Mesenchymal stem cell (in vitro differentiated cells and primary cell): ENCODE measurements around the gene ALKAL2.

ENCODE experiments used
- DNase-seq: peaks from one replicate; pipeline ENCODE4 v3.0.0-alpha.2; 2013
- H2AFZ ChIP-seq: one replicate; pipeline ENCODE4 v1.6.1; 2013; ENCODE audit warnings: low read depth, mild to moderate bottlenecking, control low read depth, inconsistent platforms, low read length, moderate library complexity
- H2AK5ac ChIP-seq: 2 replicates; pipeline ENCODE4 v1.6.1; 2013; ENCODE audit warnings: low read length, moderate library complexity, mild to moderate bottlenecking, inconsistent platforms; ENCODE audit not compliant: severe bottlenecking
- H2BK120ac ChIP-seq: one replicate; pipeline ENCODE4 v1.6.1; 2013; ENCODE audit warnings: low read depth, mild to moderate bottlenecking, inconsistent platforms, low read length, moderate library complexity
- H2BK12ac ChIP-seq, 2 experiments: one replicate each; pipeline ENCODE4 v1.6.1; 2013; ENCODE audit warnings: inconsistent platforms in 2 of 2, low read length in 2 of 2, mild to moderate bottlenecking in 2 of 2, moderate library complexity in 2 of 2, control low read depth in 1 of 2
- H2BK15ac ChIP-seq: one replicate; pipeline ENCODE4 v1.6.1; 2013; ENCODE audit warnings: mild to moderate bottlenecking, low read depth, inconsistent platforms; ENCODE audit not compliant: poor library complexity, severe bottlenecking
- H2BK5ac ChIP-seq: 2 replicates; pipeline ENCODE4 v1.6.1; 2013; ENCODE audit warnings: low read depth, mild to moderate bottlenecking, low read length, control low read depth, inconsistent platforms; ENCODE audit not compliant: poor library complexity, severe bottlenecking
- H3K14ac ChIP-seq, 2 experiments: one replicate each; pipeline ENCODE4 v1.6.1; 2013; ENCODE audit warnings: inconsistent platforms in 2 of 2, low read length in 2 of 2, control low read depth in 1 of 2, mild to moderate bottlenecking in 1 of 2, moderate library complexity in 1 of 2
- H3K18ac ChIP-seq, 2 experiments: one replicate each; pipeline ENCODE4 v1.6.1; 2013; ENCODE audit warnings: inconsistent platforms in 2 of 2, low read length in 2 of 2, control low read depth in 1 of 2, low read depth in 1 of 2, mild to moderate bottlenecking in 1 of 2
- H3K23ac ChIP-seq, 2 experiments: one replicate each; pipeline ENCODE4 v1.6.1; 2013; ENCODE audit warnings: inconsistent platforms in 2 of 2, low read length in 2 of 2, mild to moderate bottlenecking in 2 of 2, moderate library complexity in 2 of 2, control low read depth in 1 of 2
- H3K27ac ChIP-seq: 2 replicates; pipeline ENCODE4 v1.5.1; 2013; ENCODE audit warnings: mild to moderate bottlenecking, moderate library complexity, low read length, control low read depth, inconsistent platforms; ENCODE audit not compliant: poor library complexity, severe bottlenecking
- H3K27me3 ChIP-seq, 2 experiments: 2 replicates each; pipeline versions ENCODE4 v1.6.1 to v1.7.0; 2013; ENCODE audit warnings: low read length in 2 of 2, mild to moderate bottlenecking in 2 of 2, moderate library complexity in 2 of 2, control low read depth in 1 of 2, inconsistent platforms in 1 of 2; ENCODE audit not compliant: control insufficient read depth in 1 of 2, insufficient read depth in 1 of 2
- H3K36me3 ChIP-seq, 2 experiments: 2 replicates each; pipeline versions ENCODE4 v1.6.1 to v1.7.0; 2013; ENCODE audit warnings: low read length in 2 of 2, control low read depth in 1 of 2, inconsistent platforms in 1 of 2, low read depth in 1 of 2, mild to moderate bottlenecking in 1 of 2; ENCODE audit not compliant: insufficient read depth in 2 of 2, control insufficient read depth in 1 of 2
- H3K4ac ChIP-seq, 2 experiments: one replicate each; pipeline ENCODE4 v1.6.1; 2013; ENCODE audit warnings: inconsistent platforms in 2 of 2, low read length in 2 of 2, mild to moderate bottlenecking in 2 of 2, moderate library complexity in 2 of 2, control low read depth in 1 of 2, low read depth in 1 of 2
- H3K4me1 ChIP-seq: 2 replicates; pipeline ENCODE4 v1.6.1; 2013; ENCODE audit warnings: low read depth, low read length, control low read depth; ENCODE audit not compliant: control insufficient read depth, insufficient read depth
- H3K4me2 ChIP-seq: 2 replicates; pipeline ENCODE4 v1.6.1; 2013; ENCODE audit warnings: low read length, mild to moderate bottlenecking, inconsistent platforms; ENCODE audit not compliant: poor library complexity, severe bottlenecking
- H3K4me3 ChIP-seq, 2 experiments: 2 replicates each; pipeline versions ENCODE4 v1.5.1 to v1.7.0; 2013; ENCODE audit warnings: low read length in 2 of 2, mild to moderate bottlenecking in 2 of 2, control low read depth in 1 of 2, low read depth in 1 of 2; ENCODE audit not compliant: insufficient read depth in 1 of 2
- H3K79me1 ChIP-seq: replicated peaks from 2 replicates; pipeline ENCODE4 v1.6.1; 2013; ENCODE audit warnings: mild to moderate bottlenecking, control low read depth, low read length, inconsistent platforms; ENCODE audit not compliant: poor library complexity, severe bottlenecking
- H3K9ac ChIP-seq: 2 replicates; pipeline ENCODE4 v1.7.0; 2013; ENCODE audit warnings: mild to moderate bottlenecking, low read length, moderate library complexity
- H3K9me3 ChIP-seq: 2 replicates; pipeline ENCODE4 v1.7.0; 2013; ENCODE audit warnings: mild to moderate bottlenecking, low read length; ENCODE audit not compliant: control insufficient read depth
- H4K8ac ChIP-seq: one replicate; pipeline ENCODE4 v1.6.1; 2013; ENCODE audit warnings: inconsistent platforms, mild to moderate bottlenecking, low read length, moderate library complexity
- H4K91ac ChIP-seq: one replicate; pipeline ENCODE4 v1.6.1; 2013; ENCODE audit warnings: mild to moderate bottlenecking, low read length, inconsistent platforms
- WGBS: methylation state at CpG from one replicate; pipeline ENCODE4 v1.1.7; 2013; ENCODE audit warnings: mixed read lengths; 5-methylcytosine and 5-hydroxymethylcytosine counted together

ALKAL2 gene

DNA sequence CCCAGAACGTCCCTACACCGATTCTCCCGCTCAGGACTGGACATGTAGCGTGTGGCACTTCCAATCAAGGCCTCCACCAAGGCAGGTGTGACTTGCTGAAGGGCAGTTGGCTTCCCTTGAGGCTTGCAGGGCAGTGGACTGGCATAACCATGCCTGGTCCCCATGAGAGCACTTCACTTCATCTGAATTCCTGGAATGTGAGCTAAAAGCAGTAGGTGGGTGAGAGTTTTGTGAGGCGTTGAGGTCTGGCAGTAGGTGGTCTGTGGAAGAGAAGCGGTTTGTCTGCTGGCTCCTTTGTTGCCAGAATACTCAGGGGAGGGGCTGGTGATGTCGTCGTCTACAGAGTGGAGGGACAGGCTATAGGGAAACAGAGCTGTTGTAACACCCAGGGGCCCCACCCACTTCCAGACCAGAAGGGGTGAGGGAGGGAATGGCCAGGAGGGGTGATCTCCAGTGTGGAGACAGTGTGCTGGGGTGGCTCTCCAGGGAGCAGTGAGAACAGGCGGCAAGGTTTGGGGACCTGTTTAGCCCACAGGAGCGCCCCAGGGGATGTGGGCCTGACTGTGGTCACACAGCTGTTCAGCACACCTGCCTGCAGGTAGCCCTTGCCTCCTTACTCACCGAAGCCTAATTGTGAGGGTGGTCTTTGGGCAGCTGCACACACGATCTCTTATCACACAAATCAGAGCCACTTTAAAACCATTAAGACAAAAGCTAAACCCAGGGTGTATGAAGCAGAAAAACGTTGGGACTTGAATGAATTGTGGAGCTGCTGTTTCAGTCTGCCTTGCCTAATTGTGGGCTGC is 21.5 kb upstream of the ALKAL2 start:
- H3K4ac ChIP-seq, result no peak overlapping the region
- no peak overlapping the region for H3K23ac ChIP-seq
- no peak overlapping the region for H2AFZ ChIP-seq
- no peak overlapping the region for H2BK120ac ChIP-seq
- H3K27ac ChIP-seq, result no peak overlapping the region
- no peak for DNase-seq
- no peak overlapping the region for H3K4me2 ChIP-seq
- H3K18ac ChIP-seq, result no peak overlapping the region
- no peak overlapping the region for H3K4me3 ChIP-seq
- H2BK15ac ChIP-seq, result no peak overlapping the region
- no peak overlapping the region for H3K14ac ChIP-seq
- no peak overlapping the region for H4K8ac ChIP-seq
- no peaks in the 10 kb centered on the region for H3K27me3 ChIP-seq
- peaks cover 9% of the 10 kb centered on the region for H3K4me1 ChIP-seq
- no peaks in the 10 kb centered on the region for H3K9me3 ChIP-seq
- no peak overlapping the region for H2BK12ac ChIP-seq
- H3K79me1 ChIP-seq, result no peaks in the 10 kb centered on the region
- WGBS, result 60% methylated on average over 8 of the region's 13 CpGs
- no peak overlapping the region for H4K91ac ChIP-seq
- H2BK5ac ChIP-seq, result no peak overlapping the region
- peaks cover 0 to under 1% of the 10 kb centered on the region in 2 experiments for H3K36me3 ChIP-seq
- H3K9ac ChIP-seq, result no peak overlapping the region
- no peak overlapping the region for H2AK5ac ChIP-seq

DNA sequence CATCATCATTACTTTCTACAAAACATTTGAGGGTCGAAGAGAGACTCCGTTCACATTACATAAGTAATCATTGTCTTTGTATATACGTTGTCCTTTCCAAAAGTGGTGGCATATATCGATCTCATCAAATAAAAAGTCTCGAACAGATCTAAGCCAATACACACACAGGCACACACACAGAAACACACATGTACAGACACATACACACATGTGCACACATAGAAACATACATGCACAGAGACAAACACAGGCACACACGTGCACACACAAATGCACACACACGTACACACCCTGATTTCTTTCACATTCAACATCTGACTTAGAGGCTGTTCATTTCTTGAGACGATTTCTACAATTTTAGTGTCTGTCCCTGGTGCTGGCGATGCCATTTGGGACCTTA is 17.5 kb upstream of the ALKAL2 start:
- Histone ChIP-seq H3K9ac (no peak overlapping the region), H2BK15ac (no peak overlapping the region), H3K27me3 (no peaks in the 10 kb centered on the region), H2AFZ (no peak overlapping the region), H3K27ac (no peak overlapping the region), H2AK5ac (no peak overlapping the region), H3K79me1 (no peaks in the 10 kb centered on the region), H3K23ac (no peak overlapping the region), H3K4me1 (peaks cover 9% of the 10 kb centered on the region), H3K14ac (no peak overlapping the region), H2BK5ac (no peak overlapping the region), H4K91ac (no peak overlapping the region), H3K36me3 (no peaks in the 10 kb centered on the region), H2BK12ac (no peak overlapping the region), H3K9me3 (no peaks in the 10 kb centered on the region), H4K8ac (no peak overlapping the region), H3K18ac (no peak overlapping the region), H3K4me2 (no peak overlapping the region), H3K4me3 (no peak overlapping the region), H2BK120ac (no peak overlapping the region), H3K4ac (no peak overlapping the region)
- WGBS, result 85% methylated on average over 9 of the region's 9 CpGs
- no peak for DNase-seq

DNA sequence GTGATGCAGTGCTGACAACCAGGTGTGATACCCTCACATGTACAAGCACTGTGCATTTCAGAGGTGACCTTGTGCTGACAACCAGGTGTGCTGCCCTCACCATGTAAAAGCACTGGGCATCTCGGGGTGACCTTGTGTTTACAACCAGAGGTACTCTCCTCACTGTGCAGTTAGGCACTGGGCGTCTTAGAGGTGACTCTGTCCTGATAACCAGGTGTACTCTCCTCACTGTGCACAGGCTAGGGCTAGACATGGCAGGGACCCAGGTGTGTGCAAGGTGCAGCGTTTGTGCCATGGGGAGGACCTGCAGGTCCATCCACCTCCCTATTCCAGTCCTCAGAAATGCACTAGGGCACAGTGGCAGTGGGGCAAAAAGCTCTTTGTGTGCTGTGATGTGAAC is 8.5 kb upstream of the ALKAL2 start:
- H4K91ac ChIP-seq, result no peak overlapping the region
- no peak for DNase-seq

DNA sequence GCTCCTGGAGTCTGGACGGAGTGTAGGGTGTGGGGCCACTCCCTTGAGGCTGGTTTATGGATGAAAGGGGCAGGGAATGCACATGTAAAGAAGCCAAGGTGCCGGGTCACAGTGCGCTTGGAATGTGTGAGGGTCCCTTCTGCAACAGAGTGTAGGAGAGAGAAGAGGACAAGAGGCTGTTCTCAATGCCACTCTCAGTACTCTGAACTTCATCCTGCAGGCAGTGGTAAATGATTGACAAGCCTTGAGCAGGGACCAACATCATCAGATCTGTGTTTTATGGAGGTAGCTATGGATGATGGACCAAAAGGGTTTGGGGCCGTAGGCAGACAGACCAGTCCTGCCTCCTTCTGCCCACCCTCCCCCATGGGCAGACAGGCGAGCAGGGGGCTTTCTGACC is 7.2 kb upstream of the ALKAL2 start:
- H3K36me3 ChIP-seq, result no peaks in the 10 kb centered on the region
- H3K27ac ChIP-seq, result no peak overlapping the region
- DNase-seq, result no peak
- no peak overlapping the region for H2BK15ac ChIP-seq
- no peak overlapping the region for H4K91ac ChIP-seq
- no peaks in the 10 kb centered on the region for H3K79me1 ChIP-seq
- H3K4me2 ChIP-seq, result no peak overlapping the region
- peaks cover 19 to 48% of the 10 kb centered on the region in 2 experiments for H3K27me3 ChIP-seq
- H3K4me1 ChIP-seq, result no peaks in the 10 kb centered on the region
- 70% methylated on average over 5 of the region's 5 CpGs for WGBS
- H4K8ac ChIP-seq, result no peak overlapping the region
- no peak overlapping the region for H2BK120ac ChIP-seq
- no peak overlapping the region for H3K9ac ChIP-seq
- no peak overlapping the region for H2BK5ac ChIP-seq
- H3K23ac ChIP-seq, result no peak overlapping the region
- H3K9me3 ChIP-seq, result peaks cover 4% of the 10 kb centered on the region
- no peak overlapping the region for H3K4ac ChIP-seq
- H3K14ac ChIP-seq, result no peak overlapping the region
- H3K4me3 ChIP-seq, result no peak overlapping the region
- H2BK12ac ChIP-seq, result no peak overlapping the region
- no peak overlapping the region for H3K18ac ChIP-seq
- H2AFZ ChIP-seq, result no peak overlapping the region
- no peak overlapping the region for H2AK5ac ChIP-seq

More for the DNA sequence above, 8.5 kb upstream of the ALKAL2 start:
- no peak overlapping the region for H2BK12ac ChIP-seq
- no peak overlapping the region for H3K18ac ChIP-seq
- no peak overlapping the region for H3K4me3 ChIP-seq
- no peak overlapping the region for H3K23ac ChIP-seq
- no peak overlapping the region for H3K4ac ChIP-seq
- H2BK120ac ChIP-seq, result no peak overlapping the region
- H3K9ac ChIP-seq, result no peak overlapping the region
- no peaks in the 10 kb centered on the region for H3K36me3 ChIP-seq
- H3K14ac ChIP-seq, result no peak overlapping the region
- no peak overlapping the region for H3K27ac ChIP-seq
- no peak overlapping the region for H2AK5ac ChIP-seq
- no peak overlapping the region for H3K4me2 ChIP-seq
- peaks cover 15 to 44% of the 10 kb centered on the region in 2 experiments for H3K27me3 ChIP-seq
- no peak overlapping the region for H4K8ac ChIP-seq
- whole genome bisulfite sequencing, result 47% methylated on average over 3 of the region's 3 CpGs
- no peaks in the 10 kb centered on the region for H3K79me1 ChIP-seq
- peaks cover 4% of the 10 kb centered on the region for H3K9me3 ChIP-seq
- H2BK5ac ChIP-seq, result no peak overlapping the region
- H2AFZ ChIP-seq, result no peak overlapping the region
- H3K4me1 ChIP-seq, result no peaks in the 10 kb centered on the region
- no peak overlapping the region for H2BK15ac ChIP-seq
